ENCODE results near the gene CADPS. TPM values are rescaled to one million over a fixed set of nuclear protein-coding genes. Genes with fewer than 3 reads are reported as not detected.

Gene CADPS
- total and polyA plus RNA-seq, 7 donors = 1.6 to 12.5 (median 6.2) TPM; not detected in 1

GRCh38 chr3:62758296-62759066, 116.7 kb downstream of the CADPS start:
- no peaks in the 10 kb centered on the region for H3K27me3 ChIP-seq
- DNase-seq = no peak
- no peak overlapping the region for H3K27ac ChIP-seq
- H3K4me3 ChIP-seq = no peak overlapping the region
- H3K4me1 ChIP-seq = no peaks in the 10 kb centered on the region
- WGBS, 2 donors = 34 to 70% methylated on average over 3 of the region's 3 CpGs
- TF ChIP-seq EP300 (IDR thresholded peaks at IDR 0.05) (no peak), POLR2AphosphoS5 (IDR thresholded peaks at IDR 0.05) (no peak), POLR2A (IDR thresholded peaks at IDR 0.05) (no peak), CTCF (IDR thresholded peaks at IDR 0.05) (no peak)
- intact Hi-C loops (cut with DNase I) = no loop called here
- H3K36me3 ChIP-seq = no peaks in the 10 kb centered on the region
- no peaks in the 10 kb centered on the region for H3K9me3 ChIP-seq

- 73 to 81% methylated on average over 4 of the region's 4 CpGs for WGBS, 2 donors
- TF ChIP-seq EP300 (IDR thresholded peaks at IDR 0.05) (no peak), POLR2A (IDR thresholded peaks at IDR 0.05) (no peak), POLR2AphosphoS5 (IDR thresholded peaks at IDR 0.05) (no peak), CTCF (IDR thresholded peaks at IDR 0.05) (no peak)
- intact Hi-C loops (cut with DNase I) = no loop called here
These were observed 118.2 kb downstream of the CADPS start for GRCh38 chr3:62757045-62757444.

GRCh38 chr3:62755285-62755684, 119.9 kb downstream of the CADPS start:
- WGBS, 2 donors = 76 to 90% methylated on average over 8 of the region's 8 CpGs
- Histone ChIP-seq H3K4me3 (no peak overlapping the region), H3K27ac (no peak overlapping the region), H3K27me3 (no peaks in the 10 kb centered on the region), H3K9me3 (no peaks in the 10 kb centered on the region), H3K4me1 (no peaks in the 10 kb centered on the region), H3K36me3 (no peaks in the 10 kb centered on the region)
- no peak for TF ChIP-seq EP300 (IDR thresholded peaks at IDR 0.05)
- no peak for TF ChIP-seq POLR2A (IDR thresholded peaks at IDR 0.05)
- TF ChIP-seq POLR2AphosphoS5 (IDR thresholded peaks at IDR 0.05) = no peak
- TF ChIP-seq CTCF (IDR thresholded peaks at IDR 0.05) = no peak
- intact Hi-C loops (cut with DNase I) = no loop called here
- DNase-seq = no peak

More at GRCh38 chr3:62757045-62757444, 118.2 kb downstream of the CADPS start:
- Histone ChIP-seq H3K27ac (no peak overlapping the region), H3K36me3 (no peaks in the 10 kb centered on the region), H3K4me3 (no peak overlapping the region), H3K27me3 (no peaks in the 10 kb centered on the region), H3K4me1 (no peaks in the 10 kb centered on the region), H3K9me3 (no peaks in the 10 kb centered on the region)
- no peak for DNase-seq

- TF ChIP-seq EP300 (IDR thresholded peaks at IDR 0.05) = no peak
- TF ChIP-seq POLR2A (IDR thresholded peaks at IDR 0.05) = no peak
- no peaks in the 10 kb centered on the region for H3K9me3 ChIP-seq
- no peak for DNase-seq
- intact Hi-C loops (cut with DNase I) = no loop called here
- H3K27ac ChIP-seq = no peak overlapping the region
- H3K4me1 ChIP-seq = no peaks in the 10 kb centered on the region
- H3K36me3 ChIP-seq = no peaks in the 10 kb centered on the region
- WGBS, 2 donors = 81% methylated on average over 2 of the region's 2 CpGs
- H3K27me3 ChIP-seq = no peaks in the 10 kb centered on the region
- H3K4me3 ChIP-seq = no peak overlapping the region
These were observed 125.6 kb downstream of the CADPS start for GRCh38 chr3:62749657-62750056.

GRCh38 chr3:62749130-62749529, 126.1 kb downstream of the CADPS start:
- Histone ChIP-seq H3K27me3 (no peaks in the 10 kb centered on the region), H3K36me3 (no peaks in the 10 kb centered on the region), H3K4me1 (no peaks in the 10 kb centered on the region), H3K4me3 (no peak overlapping the region), H3K27ac (no peak overlapping the region), H3K9me3 (no peaks in the 10 kb centered on the region)
- TF ChIP-seq EP300 (IDR thresholded peaks at IDR 0.05) = no peak
- intact Hi-C loops (cut with DNase I) = no loop called here
- DNase-seq = no peak
- 73 to 85% methylated on average over 4 of the region's 4 CpGs for WGBS, 2 donors

- Histone ChIP-seq H3K4me3 (no peak overlapping the region), H3K9me3 (no peaks in the 10 kb centered on the region), H3K4me1 (no peaks in the 10 kb centered on the region), H3K27me3 (no peaks in the 10 kb centered on the region), H3K36me3 (no peaks in the 10 kb centered on the region), H3K27ac (no peak overlapping the region)
- 19 to 58% methylated on average over 3 of the region's 3 CpGs for WGBS, 2 donors
- no peak for DNase-seq
- TF ChIP-seq POLR2A (IDR thresholded peaks at IDR 0.05) (no peak), EP300 (IDR thresholded peaks at IDR 0.05) (no peak), CTCF (IDR thresholded peaks at IDR 0.05) (no peak), POLR2AphosphoS5 (IDR thresholded peaks at IDR 0.05) (no peak)
- intact Hi-C loops (cut with DNase I) = no loop called here
These were observed 137.8 kb downstream of the CADPS start for GRCh38 chr3:62737449-62737848.

Data from sigmoid colon (tissue), 7 donors.